Caco-2 (cell line): Measurements from ENCODE around the gene SSR1. TPM values are rescaled to one million over a fixed set of nuclear protein-coding genes. Genes with fewer than 3 reads are reported as not detected.
"Not testable (repeated sequence)": the region's sequence is repeated elsewhere in the genome, so short reads cannot be mapped to it uniquely, and the experiment has no call there.

Experiments
- BruUV-seq: library from RNA; stranded (reverse); fragments of 400-500 nt; replicated peaks from 2 replicates; lab custom pipeline; 2021; lab: Mats Ljungman, UMichigan
- CTCF ChIA-PET: fragments of 300-600 bp; sonication (Branson Sonifier 250); formaldehyde crosslinking; loops from one replicate; lab custom pipeline; 2022; ENCODE audit warnings: antibody characterized with exemption; lab: Charles Lee
- POLR2A ChIA-PET: fragments of 300-600 bp; sonication (Branson Sonifier 250); formaldehyde crosslinking; loops from one replicate; lab custom pipeline; 2022; ENCODE audit warnings: antibody characterized with exemption; lab: Charles Lee
- DNase-seq, 2 experiments: peaks; one replicate each; pipeline versions ENCODE4 v3.0.0 to v3.0.0-alpha.2; 2020 to 2022
- H3K27me3 ChIP-seq: replicated peaks from 2 replicates; pipeline ENCODE4 v1.6.0; 2011; ENCODE audit warnings: low read length; ENCODE audit not compliant: control insufficient read depth, insufficient read depth
- H3K36me3 ChIP-seq: 2 replicates; pipeline ENCODE4 v1.5.1; 2011; ENCODE audit warnings: low read length; ENCODE audit not compliant: control insufficient read depth, insufficient read depth
- H3K4me1 ChIP-seq: fragments of 250-450 bp; sonication (Bioruptor Pico); 2 replicates; pipeline ENCODE4 v1.5.1; 2020; ENCODE audit warnings: mild to moderate bottlenecking
- H3K4me3 ChIP-seq: 2 replicates; pipeline ENCODE4 v1.5.1; 2011; ENCODE audit warnings: low read depth, mild to moderate bottlenecking, control low read depth, low read length
- H3K9me3 ChIP-seq: fragments of 250-450 bp; sonication (Bioruptor Pico); 2 replicates; pipeline ENCODE4 v1.5.1; 2020; ENCODE audit warnings: mild to moderate bottlenecking, moderate library complexity
- H3K27ac Mint-ChIP-seq: one replicate; pipeline ENCODE4 v1.8.0; 2022; ENCODE audit warnings: mixed read lengths; ENCODE audit not compliant: unreplicated experiment
- H3K27me3 Mint-ChIP-seq: one replicate; pipeline ENCODE4 v1.8.0; 2022; ENCODE audit warnings: mixed read lengths; ENCODE audit not compliant: insufficient read depth, unreplicated experiment
- H3K36me3 Mint-ChIP-seq: one replicate; pipeline ENCODE4 v1.8.0; 2022; ENCODE audit warnings: mild to moderate bottlenecking, mixed read lengths; ENCODE audit not compliant: insufficient read depth, unreplicated experiment
- H3K4me1 Mint-ChIP-seq: one replicate; pipeline ENCODE4 v1.8.0; 2022; ENCODE audit warnings: low read depth, mixed read lengths; ENCODE audit not compliant: unreplicated experiment
- H3K4me3 Mint-ChIP-seq: one replicate; pipeline ENCODE4 v1.8.0; 2022; ENCODE audit warnings: mild to moderate bottlenecking, moderate library complexity, mixed read lengths; ENCODE audit not compliant: unreplicated experiment
- H3K9me3 Mint-ChIP-seq: one replicate; pipeline ENCODE4 v1.8.0; 2022; ENCODE audit warnings: mixed read lengths; ENCODE audit not compliant: unreplicated experiment
- CTCF ChIP-seq, 2 experiments: fragments of 200-600 bp in 1 of 2; IDR thresholded peaks; 1 replicate in 1 of 2; 2 replicates in 1 of 2; pipeline versions ENCODE4 v1.5.1 to v1.8.0; 2011 to 2022; ENCODE audit warnings: antibody characterized with exemption in 1 of 2, control low read depth in 1 of 2, inconsistent platforms in 1 of 2, low read depth in 1 of 2, low read length in 1 of 2, mild to moderate bottlenecking in 1 of 2, moderate library complexity in 1 of 2; ENCODE audit not compliant: insufficient read depth in 1 of 2, severe bottlenecking in 1 of 2, unreplicated experiment in 1 of 2
- intact Hi-C: fragments of 100-400 bp; cut with micrococcal nuclease; formaldehyde crosslinking; loops from one replicate; pipeline ENCODE4 v1.10.0; 2022; ENCODE audit not compliant: unreplicated experiment
- total RNA-seq: library from RNA; stranded (reverse); gene quantifications from 2 replicates; pipeline ENCODE4 v1.2.3, GENCODE V29; 2022

The SSR1 gene
- total RNA-seq, 1 experiment from 2014 or later: 150 TPM

DNA sequence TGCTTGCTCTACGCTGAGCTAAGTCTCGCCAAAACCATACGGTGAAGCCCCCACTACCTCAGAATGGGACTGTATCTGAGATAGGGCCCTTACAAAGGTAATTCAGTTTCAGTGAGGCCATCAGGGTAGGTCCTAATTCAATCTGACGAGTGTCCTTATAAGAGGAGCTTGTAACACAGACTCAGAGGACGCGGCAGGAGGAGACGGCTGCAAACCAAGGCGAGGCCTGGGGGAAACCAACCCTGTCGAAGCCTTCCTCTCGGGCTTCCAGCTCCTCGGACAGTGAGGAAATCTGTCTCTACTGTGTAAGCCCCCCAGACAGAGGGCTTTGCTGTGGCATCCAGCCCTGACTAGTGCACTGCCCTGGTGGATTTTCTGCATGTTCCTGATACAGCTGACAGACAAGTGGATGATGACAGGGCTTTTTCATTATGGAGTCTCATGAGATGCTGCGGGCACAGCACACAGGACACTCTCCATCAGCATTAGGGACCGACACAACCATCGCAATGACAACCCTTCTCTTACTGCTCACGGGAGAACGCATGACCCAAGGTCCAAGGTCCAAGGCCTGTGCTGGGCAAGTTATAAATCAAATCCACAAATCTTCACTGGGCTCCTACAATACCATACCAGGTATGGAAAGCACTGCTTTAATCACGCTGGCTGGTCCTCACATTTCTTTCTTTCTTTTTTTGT, 48.2 kb downstream of the SSR1 start:
- Histone ChIP-seq H3K4me3 (no peak overlapping the region), H3K4me1 (peaks cover 13% of the 10 kb centered on the region), H3K36me3 (no peaks in the 10 kb centered on the region), H3K9me3 (no peaks in the 10 kb centered on the region), H3K27me3 (no peaks in the 10 kb centered on the region)
- ChIA-PET POLR2A (no interaction called here), CTCF (no interaction called here)
- no peak for DNase-seq
- Mint-ChIP-seq H3K4me1 (peaks cover 8% of the 10 kb centered on the region), H3K27ac (no peak overlapping the region), H3K36me3 (no peaks in the 10 kb centered on the region), H3K27me3 (no peaks in the 10 kb centered on the region), H3K4me3 (no peak overlapping the region), H3K9me3 (no peaks in the 10 kb centered on the region)
- BruUV-seq: no TSS peak
- TF ChIP-seq CTCF (IDR thresholded peaks at IDR 0.05; ENCODE audit: insufficient read depth in 1 of 2, low read depth in 1 of 2, low read length in 1 of 2, severe bottlenecking in 1 of 2, unreplicated experiment in 1 of 2): no peak
- intact Hi-C loops: loop anchor here (5.0 kb wide), 1 partner anchor 543 kb away; no protein-coding TSS in a partner anchor

DNA sequence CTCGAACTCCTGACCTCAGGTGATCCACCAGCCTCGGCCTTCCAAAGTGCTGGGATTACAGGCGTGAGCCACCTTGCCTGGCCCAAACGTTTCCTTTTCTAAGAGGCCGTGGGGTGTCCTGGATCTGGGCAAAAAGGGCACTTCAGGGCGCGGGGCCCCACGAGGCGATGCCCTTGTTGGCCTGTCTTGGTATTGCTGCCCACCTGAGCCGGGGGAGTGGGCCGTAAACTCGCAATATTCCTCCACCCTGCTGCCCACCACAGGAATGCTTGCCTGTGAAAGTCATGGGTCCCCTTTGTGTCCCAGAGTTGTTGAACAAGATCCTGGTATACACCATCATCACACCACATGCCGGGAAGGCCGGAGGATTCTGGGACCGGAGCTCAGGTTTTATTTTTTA, 49.0 kb downstream of the SSR1 start:
- Mint-ChIP-seq H3K27ac (no peak overlapping the region), H3K9me3 (no peaks in the 10 kb centered on the region), H3K4me1 (peaks cover 15% of the 10 kb centered on the region), H3K27me3 (no peaks in the 10 kb centered on the region), H3K4me3 (no peak overlapping the region), H3K36me3 (no peaks in the 10 kb centered on the region)
- DNase-seq: no peak
- ChIA-PET CTCF (interaction anchor here (0.6 kb wide), 1 partner anchor 564 kb away, joined by 3 read pairs; no protein-coding TSS in a partner anchor), POLR2A (no interaction called here)
- H3K4me1 ChIP-seq: peaks cover 13% of the 10 kb centered on the region
- intact Hi-C loops: loop anchor here (5.0 kb wide), 1 partner anchor 542 kb away; no protein-coding TSS in a partner anchor
- no peaks in the 10 kb centered on the region for H3K27me3 ChIP-seq
- no peaks in the 10 kb centered on the region for H3K9me3 ChIP-seq
- no peaks in the 10 kb centered on the region for H3K36me3 ChIP-seq
- no TSS peak for BruUV-seq
- no peak overlapping the region for H3K4me3 ChIP-seq
- TF ChIP-seq CTCF (IDR thresholded peaks at IDR 0.05; ENCODE audit: insufficient read depth in 1 of 2, low read depth in 1 of 2, low read length in 1 of 2, severe bottlenecking in 1 of 2, unreplicated experiment in 1 of 2): no peak

DNA sequence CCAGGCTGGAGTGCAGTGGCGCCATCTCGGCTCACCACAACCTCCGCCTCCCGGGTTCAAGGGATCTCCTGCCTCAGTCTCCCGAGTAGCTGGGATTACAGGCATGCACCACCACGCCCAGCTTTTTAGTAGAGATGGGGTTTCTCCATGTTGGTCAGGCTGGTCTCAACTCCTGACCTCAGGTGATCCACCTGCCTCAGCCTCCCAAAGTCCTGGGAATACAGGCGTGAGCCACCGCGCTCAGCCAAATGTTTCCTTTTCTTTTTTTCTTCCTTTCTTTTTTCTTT, 49.5 kb downstream of the SSR1 start:
- intact Hi-C loops: loop anchor here (5.0 kb wide), 1 partner anchor 541 kb away; no protein-coding TSS in a partner anchor
- H3K27ac Mint-ChIP-seq, H3K4me3 Mint-ChIP-seq, H3K9me3 ChIP-seq, CTCF ChIA-PET, POLR2A ChIA-PET, BruUV-seq, DNase-seq, H3K9me3 Mint-ChIP-seq, H3K27me3 Mint-ChIP-seq, H3K36me3 ChIP-seq, H3K4me3 ChIP-seq, H3K36me3 Mint-ChIP-seq, H3K27me3 ChIP-seq: not testable (repeated sequence)
- peaks cover 13% of the 10 kb centered on the region for H3K4me1 ChIP-seq
- peaks cover 17% of the 10 kb centered on the region for H3K4me1 Mint-ChIP-seq
